ENCODE measurements around the gene SORCS2.

Gene SORCS2

DNA sequence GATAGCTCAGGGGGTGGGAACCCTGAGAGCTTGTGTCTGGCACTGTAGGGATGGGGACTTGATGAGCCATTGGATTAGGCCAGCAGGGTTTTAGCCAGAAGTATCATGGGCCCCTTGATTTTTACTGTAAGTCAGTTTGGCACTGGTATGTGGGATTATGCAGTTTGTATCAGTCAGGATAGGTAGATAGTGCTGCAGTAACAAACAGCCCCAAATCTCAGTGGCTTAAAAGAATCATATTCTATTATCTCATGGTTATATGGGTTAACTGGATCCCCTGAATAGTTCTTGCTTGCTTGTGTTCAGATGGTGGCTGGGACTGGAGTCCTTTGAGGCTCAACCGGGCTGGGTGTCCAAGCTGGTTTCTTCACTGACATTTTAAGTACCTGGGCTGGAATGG, 56.5 kb downstream of the SORCS2 start:
- no peak for DNase-seq

DNA sequence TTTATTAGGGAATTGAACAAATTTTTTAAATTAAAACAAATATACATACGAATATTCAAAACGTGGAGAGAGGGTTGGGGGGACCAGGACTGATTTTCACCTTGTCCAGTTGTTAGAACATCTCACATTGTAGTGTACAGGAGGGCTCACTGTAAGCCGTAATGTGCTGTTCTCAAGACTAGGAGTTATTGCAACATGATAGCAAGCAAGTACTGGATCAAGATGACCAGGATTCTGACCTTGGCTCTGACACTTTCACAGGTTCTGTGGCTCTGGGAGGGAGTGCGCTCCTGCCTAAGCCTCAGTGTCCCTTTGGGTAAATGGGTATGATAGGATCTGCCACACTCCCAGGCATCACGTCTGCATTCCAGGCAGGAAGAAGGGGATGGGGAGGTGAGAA, 59.0 kb downstream of the SORCS2 start:
- DNase-seq: no peak

DNA sequence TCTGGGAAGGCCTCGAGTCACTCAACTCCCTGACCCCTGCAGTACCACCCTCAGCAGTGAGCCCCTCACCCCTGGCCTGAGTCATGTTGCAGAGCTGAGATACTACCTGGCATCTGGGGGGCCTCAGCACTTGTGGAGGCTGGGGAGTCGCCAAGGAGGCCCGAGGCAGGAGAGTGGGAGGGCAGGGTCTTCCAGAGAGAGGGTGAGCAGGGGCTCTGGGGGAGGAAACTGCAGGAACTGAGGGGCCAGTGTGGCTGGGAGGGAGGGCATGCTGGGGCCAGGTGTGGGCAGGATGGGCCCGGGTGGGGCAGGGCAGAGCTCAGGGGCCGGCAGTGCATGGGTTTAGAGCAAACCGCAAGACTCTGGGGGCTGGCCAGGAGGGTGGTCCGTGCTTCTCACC, 59.7 kb downstream of the SORCS2 start:
- no peak for DNase-seq

DNA sequence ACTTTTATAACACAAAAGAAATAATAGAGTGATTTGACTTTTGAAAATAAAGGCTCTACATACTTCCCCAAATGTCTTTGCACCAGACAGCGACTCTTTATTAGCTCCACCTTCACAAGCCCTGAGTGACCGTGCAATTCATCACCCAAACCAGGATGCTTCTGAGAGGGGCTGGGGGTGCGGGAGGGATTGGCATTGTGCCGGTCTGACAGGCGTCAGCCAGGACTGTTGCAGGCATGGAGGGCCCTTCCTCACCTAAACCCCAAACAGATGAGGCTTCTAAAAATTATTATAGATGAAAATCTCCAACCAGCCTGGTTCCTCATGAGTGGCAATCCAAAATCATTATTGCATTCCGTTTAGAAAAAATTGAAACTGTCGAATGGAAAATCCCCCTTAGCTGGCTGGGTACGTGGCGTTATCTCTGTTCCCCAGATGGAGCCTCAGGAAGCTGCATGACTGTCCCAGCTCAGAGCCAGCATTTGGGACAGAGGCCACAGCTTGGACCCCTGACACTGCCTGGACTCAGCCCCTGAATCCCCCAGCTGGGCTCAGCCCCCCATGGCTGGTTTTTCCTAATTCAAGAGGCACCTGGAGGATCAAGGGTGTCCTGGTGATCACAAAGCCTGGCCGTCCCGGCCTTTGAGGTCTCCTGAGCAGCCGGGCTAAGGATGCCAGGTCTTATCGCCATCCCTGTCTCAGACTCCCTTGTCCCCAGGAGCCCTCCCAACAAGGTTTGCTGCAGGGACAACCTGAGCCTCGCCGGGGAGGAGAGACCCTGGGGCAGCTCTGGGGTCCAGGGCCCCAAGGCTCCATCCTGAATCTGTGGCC, 60.4 kb downstream of the SORCS2 start:
- DNase-seq: no peak

DNA sequence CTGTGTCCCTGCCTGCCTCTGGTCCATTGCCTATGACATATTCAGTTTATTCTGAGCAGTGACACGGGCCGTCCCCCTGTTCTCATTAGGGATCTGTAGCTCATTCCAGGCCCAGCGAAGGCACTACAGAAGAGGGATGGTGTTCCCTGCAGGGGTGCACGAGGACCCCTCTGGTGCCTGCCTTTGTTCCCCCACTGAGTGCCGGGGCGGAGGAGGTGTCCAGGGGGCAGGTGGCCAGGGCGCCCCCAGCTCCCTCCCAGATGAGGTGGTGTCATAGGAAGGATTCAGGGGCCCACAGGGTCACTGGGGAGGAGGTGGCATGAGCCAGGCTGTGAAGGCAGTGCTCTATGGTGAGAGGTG, 61.0 kb downstream of the SORCS2 start:
- DNase-seq: no peak

DNA sequence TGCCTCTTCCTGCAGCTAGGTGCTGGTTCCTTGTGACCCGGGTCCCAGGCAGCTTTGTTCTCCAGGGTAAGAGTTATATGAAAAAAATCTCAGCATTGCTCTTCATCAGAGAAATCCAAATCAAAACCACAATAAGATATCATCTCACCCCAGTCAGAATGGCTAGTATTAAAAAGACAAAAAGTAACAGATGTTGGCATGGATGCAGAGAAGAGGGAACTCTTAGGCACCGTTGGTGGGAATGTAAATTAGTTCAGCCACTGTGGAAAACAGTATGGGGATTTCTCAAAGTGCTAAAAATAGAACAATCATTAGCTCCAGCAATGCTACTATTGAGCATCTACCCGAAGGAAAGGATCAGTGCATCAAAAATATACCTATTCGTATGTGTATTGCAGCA, 61.5 kb downstream of the SORCS2 start:
- no peak for DNase-seq

DNA sequence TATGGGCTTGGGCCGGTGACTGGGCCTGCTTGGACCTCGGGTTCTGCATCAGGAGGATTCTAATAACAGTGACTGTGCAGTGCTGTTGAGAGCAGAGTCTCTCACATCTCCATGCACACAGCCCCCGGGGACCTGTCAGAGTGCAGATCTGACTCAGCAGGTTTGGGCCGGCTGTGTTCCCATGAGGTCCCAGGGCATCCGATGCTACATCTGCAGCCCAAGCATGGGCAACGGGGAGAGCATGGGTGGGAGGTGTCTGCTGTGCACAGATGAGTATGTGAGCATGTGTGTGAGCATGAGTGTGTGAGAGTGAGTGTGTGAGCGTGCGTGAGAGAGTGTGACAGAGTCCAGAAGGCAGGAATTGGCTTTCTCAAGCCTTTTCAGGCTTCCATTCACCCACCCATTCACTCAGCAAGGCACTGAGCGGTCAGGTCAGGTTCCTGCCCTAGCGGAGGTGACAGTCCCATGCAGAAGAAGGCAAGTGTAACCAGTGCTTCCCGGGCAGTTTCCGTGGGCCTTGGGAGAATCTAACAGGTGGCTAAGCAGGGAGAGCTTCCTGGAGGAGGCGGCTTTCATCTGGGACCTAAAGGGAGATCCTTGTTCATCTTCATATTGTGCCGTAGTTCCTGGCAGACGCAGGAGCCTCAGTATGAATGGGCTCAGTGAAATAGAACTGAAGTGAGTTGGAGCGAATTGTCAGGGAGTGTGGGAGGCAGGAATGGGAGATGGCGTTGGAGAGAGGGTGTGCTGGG, 62.6 kb downstream of the SORCS2 start:
- DNase-seq: peak; percentile 63

DNA sequence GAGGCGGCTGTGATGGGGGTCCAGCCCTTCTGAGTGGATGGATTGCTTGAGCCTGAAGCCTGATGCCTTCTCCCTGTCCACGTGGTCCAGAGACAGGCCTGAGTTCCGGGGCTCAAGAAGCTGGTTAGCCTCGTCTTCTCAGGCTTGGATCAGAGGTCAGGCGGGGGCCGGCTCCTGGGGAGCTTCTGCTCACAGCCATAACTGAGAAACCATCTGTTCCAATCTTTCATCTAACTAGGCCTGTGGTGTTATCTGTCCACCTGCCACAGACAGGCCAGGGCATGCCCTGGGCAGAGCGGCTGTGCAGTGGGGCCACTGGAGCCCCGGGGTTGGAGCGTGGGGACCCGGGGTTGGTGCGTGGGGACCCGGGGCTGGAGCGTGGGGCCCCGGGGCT, 63.1 kb downstream of the SORCS2 start:
- DNase-seq: no peak

DNA sequence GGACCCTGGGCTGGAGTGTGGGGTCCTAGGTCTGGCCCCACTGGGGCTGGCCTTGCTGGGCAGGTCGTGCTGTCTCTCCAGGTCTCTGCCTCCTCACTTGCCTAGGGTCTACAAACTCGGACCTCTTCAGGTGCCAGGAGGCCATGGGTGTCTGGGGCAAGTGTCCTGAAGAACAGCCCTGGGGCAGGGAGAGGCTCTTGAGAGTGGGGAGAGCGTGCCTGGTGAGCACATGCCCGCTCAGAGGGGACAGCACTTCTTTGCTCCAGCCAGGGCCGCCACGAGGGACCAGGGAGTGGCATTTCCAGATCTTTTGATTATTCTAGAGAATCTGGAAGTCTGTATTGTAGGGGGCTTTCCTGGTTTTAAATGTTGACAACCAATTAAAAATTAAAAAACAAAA, 63.7 kb downstream of the SORCS2 start:
- no peak for DNase-seq

DNA sequence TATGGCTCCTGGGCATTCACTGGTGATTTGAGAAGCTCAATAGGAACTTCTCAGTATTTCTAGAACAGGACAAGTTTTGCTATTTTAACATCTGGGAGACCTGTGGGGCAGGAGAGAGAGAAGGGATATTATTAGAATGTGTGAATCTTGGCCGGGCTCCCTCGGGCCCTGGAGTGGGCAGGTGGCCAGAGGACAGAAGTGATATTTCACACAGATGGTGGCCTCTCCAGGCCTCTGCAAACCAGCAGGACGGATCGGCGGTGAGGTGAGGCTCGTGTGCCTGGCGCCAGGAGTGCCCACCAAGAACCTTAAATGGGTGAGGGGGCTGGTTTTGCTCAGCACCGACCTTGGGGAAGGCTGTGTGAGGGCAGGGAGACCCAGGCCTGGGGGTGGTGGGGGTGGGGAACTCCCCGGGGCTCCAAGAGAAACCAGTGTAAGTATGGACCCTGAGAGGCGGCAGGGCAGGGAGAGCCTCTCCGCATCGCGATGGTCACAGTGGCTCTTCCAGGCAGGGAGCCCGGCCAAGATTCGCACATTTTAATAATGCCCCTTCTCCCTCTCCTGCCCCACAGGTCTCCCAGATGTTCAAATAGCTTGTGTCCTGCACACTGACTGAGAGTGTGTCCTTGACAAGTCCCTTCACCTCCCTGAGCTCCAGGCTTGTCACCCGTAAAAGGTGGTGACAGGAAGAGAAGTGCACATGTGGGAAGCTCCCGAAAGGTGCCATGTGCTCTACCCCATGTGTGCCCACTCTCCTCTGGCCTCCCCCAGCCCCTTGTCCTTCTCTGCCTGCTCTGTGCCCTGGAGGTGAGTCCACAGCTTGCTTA, 64.9 kb downstream of the SORCS2 start:
- no peak for DNase-seq

DNA sequence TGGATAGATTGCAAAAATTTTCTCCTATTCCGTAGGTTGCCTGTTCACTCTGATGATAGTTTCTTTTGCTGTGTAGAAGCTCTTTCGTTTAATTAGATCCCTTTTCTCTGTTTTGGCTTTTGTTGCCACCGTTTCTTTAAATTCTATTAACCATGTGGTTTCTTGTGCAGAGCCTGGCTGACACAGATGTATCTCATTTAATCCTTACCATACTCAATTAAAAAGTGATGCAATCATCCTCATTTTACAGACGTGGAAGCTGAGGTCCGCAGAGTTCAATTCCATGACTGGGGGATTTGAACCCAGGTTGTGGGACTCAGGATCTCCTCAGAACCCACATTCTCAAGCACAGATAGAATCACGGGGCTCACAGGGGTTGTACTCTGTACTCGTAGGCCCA, 66.7 kb downstream of the SORCS2 start:
- DNase-seq: no peak

DNA sequence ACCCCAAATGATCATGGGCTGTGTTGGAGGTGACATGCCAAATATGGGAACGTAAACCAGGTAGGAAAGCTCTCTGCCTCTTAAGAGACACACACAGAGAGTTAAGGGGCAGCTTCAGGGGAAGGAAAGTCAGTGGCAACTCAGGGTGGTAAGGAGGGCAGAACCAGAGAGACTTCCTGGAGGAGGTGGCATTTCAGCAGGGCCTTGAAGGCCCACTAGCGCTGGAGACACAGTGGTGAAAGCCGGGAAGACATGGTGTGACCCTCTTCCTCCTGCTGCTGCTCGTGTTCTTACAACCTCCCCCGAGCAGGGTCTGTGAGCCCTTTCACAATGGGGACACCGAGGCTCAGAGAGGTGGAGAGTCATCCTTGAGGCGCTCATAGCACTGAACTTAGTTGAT, 68.2 kb downstream of the SORCS2 start:
- no peak for DNase-seq

DNA sequence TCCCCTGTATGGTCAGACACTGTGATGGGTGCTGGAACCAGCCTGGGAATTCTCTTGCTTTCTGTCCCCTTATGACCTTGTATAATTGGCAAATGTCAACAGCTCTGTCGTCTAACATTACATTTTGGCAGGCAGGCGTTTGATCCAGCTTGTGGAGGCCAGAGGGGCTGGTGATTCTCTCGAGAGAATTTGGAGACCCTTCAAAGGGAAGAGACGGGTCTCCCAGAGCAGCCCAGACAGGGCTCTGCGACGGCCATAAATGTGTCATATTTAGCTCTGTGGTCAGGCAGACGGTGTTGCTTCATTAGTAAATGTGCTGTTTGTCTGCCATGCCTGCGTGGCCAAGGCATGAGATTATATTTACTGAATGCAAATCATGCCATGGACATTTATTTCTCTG, 68.7 kb downstream of the SORCS2 start:
- DNase-seq: peak; percentile 47

DNA sequence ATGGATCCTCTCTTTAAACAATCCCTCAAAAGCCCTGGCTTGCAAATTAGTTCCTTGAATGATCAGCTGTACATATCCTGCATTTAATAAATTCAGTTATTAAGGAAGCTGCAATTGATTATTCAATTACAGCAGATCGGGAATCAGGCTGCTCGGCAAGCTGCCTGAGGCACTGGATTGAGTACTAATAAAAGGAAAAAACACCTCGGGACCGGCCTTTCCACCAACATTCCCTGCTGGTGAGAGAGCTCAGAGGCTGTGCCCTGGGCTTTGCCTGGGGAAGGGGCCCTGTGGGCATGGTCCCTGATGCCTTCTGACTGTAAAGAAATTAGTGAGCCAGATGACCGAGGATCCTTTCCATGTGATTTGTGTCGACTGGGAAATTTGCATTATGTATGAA, 69.2 kb downstream of the SORCS2 start:
- no peak for DNase-seq

DNA sequence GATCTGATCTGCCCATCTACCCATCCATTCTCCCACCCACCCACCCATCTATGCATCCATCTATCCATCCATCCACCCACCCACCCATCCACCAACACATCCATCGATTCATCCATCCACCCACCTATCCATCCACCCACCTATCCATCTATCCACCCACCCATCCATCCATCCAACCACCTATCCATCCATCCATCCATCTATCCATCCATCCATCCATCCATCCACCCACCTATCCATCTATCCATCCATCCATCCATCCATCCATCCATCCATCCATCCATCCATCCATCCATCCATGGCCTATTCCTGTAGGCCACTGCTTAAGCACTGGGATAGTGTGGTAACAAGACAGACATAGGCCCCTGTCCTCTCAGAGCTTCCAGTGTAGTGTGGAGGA, 69.8 kb downstream of the SORCS2 start:
- no peak for DNase-seq

DNA sequence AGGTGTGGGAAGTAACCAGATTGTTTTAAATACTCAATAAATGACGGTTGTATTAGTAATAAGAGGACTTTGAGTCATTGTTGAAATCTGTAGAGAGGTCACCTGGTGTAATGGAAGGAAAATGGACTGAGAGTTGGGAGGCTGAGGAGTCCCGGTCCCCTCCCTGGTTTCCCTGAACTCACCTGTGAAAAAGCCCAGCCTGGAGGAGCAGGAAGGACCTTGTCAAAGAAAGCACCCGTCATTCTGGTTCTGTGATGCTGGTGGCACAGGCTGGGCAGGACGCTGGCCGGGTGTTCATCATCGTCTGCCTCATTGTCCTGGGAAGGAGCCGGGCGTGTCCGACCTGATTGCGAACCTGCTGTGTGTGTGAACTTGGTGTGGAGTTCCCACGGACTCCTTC, 70.8 kb downstream of the SORCS2 start:
- no peak for DNase-seq

DNA sequence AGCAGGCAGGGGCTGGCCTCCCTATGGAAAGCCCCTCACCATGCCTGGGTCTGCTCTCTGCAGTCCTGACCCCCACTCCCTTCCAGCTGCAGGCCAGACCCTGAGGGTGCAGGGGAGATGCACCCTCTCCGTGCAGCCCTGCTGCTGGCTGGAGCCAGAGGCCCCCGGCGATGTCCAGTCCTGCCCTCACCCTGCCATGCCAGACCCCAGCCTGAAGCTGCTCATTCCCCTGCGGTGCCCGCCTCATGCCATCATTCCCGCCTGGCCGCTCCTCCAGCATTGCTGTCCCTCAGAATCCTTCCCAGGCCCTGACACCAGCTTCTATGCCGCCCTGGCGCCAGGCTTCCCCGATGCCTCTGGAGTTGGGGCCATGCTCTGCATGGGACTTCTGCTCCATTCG, 72.4 kb downstream of the SORCS2 start:
- no peak for DNase-seq

DNA sequence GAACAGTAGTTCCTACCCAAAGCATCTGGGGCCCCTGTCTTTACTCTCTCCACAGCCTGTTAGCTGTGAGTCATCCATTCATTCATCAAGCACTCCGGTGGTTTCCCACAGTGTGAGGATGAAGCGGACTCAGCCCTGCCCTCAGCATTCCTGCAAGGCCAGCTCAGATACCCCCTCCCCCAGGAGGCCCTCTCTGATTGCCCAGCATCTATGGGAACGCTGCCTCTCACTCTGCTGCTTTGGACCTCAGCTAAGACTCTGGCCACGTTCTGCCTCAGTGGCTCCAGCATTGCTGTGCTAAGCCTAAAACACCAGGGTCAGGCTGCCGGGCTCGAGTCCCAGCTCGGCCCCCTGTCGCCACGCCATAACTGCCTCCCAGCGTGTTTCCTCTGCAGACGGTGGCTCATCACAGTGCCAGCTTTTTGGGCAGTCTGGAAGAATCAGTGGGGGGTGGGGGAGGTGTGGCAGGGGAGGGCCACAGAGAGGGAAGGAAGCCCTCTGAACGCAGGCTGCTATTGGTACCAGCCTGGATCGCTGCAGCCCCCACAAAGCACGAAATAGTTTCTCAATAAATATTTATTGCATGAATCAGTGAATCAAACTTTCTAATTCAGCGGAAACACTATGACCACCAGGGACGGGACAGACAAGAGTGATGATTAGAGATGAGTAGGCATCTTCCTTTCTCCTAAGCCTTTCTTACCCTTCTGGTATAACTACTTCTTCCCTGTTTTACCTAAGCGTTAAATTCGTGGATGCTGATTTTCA, 74.4 kb downstream of the SORCS2 start:
- DNase-seq: peak; percentile 95

DNA sequence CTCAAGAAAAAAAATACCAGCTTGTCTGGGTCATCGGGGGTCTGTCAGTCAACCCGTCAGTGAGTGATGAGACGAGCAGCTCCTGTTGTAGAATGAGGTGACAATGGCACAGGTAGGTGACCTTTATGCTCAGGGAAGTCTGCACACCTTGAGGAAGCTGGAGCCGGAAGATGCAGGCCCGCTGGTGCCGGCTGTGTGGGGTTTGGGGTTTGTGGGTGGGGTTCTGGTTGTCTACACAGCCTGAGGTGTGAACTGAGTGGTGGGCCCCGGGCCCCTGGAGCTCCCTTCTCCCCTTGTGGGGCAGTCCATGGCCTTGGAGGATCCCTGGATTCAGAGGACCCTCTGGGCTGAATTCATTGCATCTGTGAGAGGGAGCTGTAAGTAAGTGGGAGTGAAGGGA, 75.5 kb downstream of the SORCS2 start:
- DNase-seq: no peak

DNA sequence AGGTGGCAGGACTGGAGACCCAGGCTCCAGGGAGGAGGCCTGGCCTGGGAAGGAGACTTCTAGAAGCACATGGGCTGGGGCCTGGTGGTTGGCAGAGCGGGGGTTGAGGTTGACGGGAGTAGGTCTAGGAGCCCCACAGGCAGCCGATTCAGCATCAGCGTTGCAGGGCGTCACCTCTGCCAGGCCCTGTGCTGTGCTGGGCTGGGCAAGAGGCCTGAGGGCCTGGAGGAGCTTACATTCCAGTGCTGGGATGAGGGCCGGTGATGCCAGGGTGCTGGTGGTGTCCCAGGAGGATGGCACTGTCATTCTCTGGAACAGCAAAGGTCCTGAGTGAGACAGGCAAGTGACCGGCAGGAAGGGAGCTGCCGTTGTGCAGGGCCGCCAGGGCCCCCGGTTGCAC, 76.6 kb downstream of the SORCS2 start:
- no peak for DNase-seq

DNA sequence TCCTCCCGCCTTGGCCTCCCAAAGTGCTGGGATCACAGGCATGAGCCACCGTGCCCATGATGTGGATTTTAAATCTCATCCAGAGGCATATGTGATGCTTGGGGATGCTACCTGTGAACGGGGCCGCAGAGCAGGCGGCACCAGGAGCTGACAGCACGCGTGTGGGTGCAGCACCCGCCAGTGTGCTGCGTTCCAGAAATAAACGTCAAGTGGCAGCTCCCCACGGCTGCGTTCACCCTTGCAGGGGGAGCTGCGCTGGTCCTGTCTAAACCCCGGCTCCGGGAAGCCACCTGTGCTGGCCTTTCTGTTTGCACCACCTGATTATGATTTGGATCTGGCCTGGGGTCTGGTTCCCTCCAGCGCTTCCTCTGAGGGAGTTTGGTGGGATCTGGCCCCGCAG, 77.8 kb downstream of the SORCS2 start:
- DNase-seq: no peak

DNA sequence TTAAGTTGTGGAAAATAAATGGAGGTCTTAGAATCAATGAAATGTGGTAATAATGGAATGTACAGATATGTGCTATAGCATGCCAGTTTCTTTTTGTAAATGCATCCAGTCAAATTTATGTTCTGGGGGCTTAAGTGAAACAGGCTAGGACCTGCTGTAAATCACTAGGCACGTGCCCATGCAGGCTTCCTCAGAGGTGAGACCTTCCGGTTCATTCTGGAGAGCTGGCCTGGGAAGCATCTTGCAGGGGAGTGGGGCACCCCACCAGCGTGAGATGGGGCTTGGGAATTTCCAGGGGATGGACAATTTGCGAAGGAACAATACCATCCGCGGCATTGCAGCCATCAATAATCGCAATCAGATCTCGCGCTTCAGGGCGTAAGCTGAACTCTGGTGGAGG, 80.1 kb downstream of the SORCS2 start:
- DNase-seq: no peak

DNA sequence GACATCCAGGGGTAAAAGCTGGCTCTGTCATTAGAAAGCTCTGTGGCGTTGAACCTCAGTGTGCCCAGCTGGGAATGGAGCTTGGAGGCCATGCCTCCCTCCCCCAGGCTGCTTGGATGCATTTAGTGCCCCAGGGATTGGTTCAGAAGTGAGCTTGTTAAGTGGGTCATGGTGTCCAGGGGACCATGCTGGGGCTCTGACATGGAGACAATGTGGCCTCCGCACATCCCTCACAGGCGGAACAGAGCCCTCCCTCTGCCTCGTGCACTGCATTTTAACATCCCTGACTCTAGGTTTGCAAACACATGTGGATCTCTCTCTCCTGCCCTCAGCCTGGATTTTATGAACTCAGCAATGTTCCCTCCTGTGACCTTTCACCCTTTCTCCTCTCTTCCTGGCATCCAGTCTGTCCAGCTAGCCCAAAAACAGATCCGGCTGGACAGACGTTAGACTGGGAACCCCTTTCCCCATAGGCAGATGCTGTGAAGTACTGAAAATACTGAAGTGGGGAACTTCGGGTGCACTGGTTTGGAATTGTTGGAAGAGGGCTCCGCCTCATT, 81.5 kb downstream of the SORCS2 start:
- no peak for DNase-seq

Data from fibroblast of skin of right quadriceps (primary cell).